GM12891 (cell line): ENCODE data around the gene STARD4.
A peak's percentile ranks its signal among the peaks of the same experiment; 100 is the strongest.

Experiments used
- DNase-seq: peaks from one replicate; pipeline ENCODE4 v3.0.0; 2011; ENCODE audit warnings: low spot score; ENCODE audit not compliant: insufficient read length
- FAIRE-seq: peaks from 2 replicates; lab custom pipeline; 2011; peaks lifted over from hg19 to GRCh38; lab: Jason Lieb, UNC
- PAX5 ChIP-seq: IDR thresholded peaks from 2 replicates; pipeline ENCODE4 v1.6.1; 2011; ENCODE audit warnings: low read length, moderate library complexity, mild to moderate bottlenecking; ENCODE audit not compliant: insufficient read depth, severe bottlenecking
- POLR2A ChIP-seq: IDR thresholded peaks from 2 replicates; pipeline ENCODE4 v1.6.1; 2011; ENCODE audit warnings: low read depth, low read length, control low read depth
- POLR2AphosphoS5 ChIP-seq: IDR thresholded peaks from 2 replicates; pipeline ENCODE4 v1.6.1; 2011; ENCODE audit warnings: low read depth, low read length, control low read depth
- POU2F2 ChIP-seq: IDR thresholded peaks from 2 replicates; pipeline ENCODE4 v1.6.1; 2011; ENCODE audit warnings: low read depth, mild to moderate bottlenecking, control low read depth, low read length, moderate library complexity
- SPI1 ChIP-seq: IDR thresholded peaks from 2 replicates; pipeline ENCODE4 v1.6.1; 2011; ENCODE audit warnings: low read depth, low read length, control low read depth
- TAF1 ChIP-seq: IDR thresholded peaks from 2 replicates; pipeline ENCODE4 v1.6.1; 2011; ENCODE audit warnings: low read depth, low read length, control low read depth

Gene STARD4

GRCh38 chr5:111551569-111552275 lies 39.4 kb upstream of the STARD4 start:
- FAIRE-seq (no peak), DNase-seq (no peak)
- TF ChIP-seq SPI1: no peak
- TF ChIP-seq PAX5: no peak
- TF ChIP-seq POLR2A: no peak
- no peak for TF ChIP-seq POLR2AphosphoS5

- TF ChIP-seq POLR2A: no peak
- TF ChIP-seq POU2F2: no peak
- no peak for TF ChIP-seq POLR2AphosphoS5
- no peak for TF ChIP-seq PAX5
- TF ChIP-seq TAF1: no peak
- TF ChIP-seq SPI1: no peak
- no peak for DNase-seq
- no peak for FAIRE-seq
Measured at GRCh38 chr5:111551161-111551560, 38.8 kb upstream of the STARD4 start.

GRCh38 chr5:111550282-111551020 lies 38.1 kb upstream of the STARD4 start:
- peak; percentile 26 for DNase-seq
- peak; percentile 52 for FAIRE-seq
- TF ChIP-seq TAF1 (no peak), POU2F2 (no peak), SPI1 (no peak), PAX5 (no peak), POLR2A (no peak), POLR2AphosphoS5 (no peak)

- DNase-seq: no peak
- no peak for TF ChIP-seq SPI1
- TF ChIP-seq POLR2AphosphoS5: no peak
- TF ChIP-seq PAX5: no peak
- TF ChIP-seq POU2F2: no peak
- TF ChIP-seq TAF1: no peak
- TF ChIP-seq POLR2A: no peak
- FAIRE-seq: no peak
Measured at GRCh38 chr5:111548992-111549649, 36.8 kb upstream of the STARD4 start.

GRCh38 chr5:111548348-111548950 lies 36.1 kb upstream of the STARD4 start:
- FAIRE-seq (no peak), DNase-seq (no peak)
- TF ChIP-seq POLR2A: no peak
- no peak for TF ChIP-seq POLR2AphosphoS5
- TF ChIP-seq SPI1: no peak
- TF ChIP-seq TAF1: no peak
- no peak for TF ChIP-seq PAX5
- no peak for TF ChIP-seq POU2F2

- FAIRE-seq (no peak), DNase-seq (no peak)
- TF ChIP-seq POU2F2 (no peak), POLR2AphosphoS5 (no peak), TAF1 (no peak), POLR2A (no peak), PAX5 (no peak), SPI1 (no peak)
Measured at GRCh38 chr5:111545031-111545430, 32.7 kb upstream of the STARD4 start.

- DNase-seq: no peak
- no peak for FAIRE-seq
- TF ChIP-seq POLR2A: no peak
- no peak for TF ChIP-seq PAX5
- TF ChIP-seq SPI1: no peak
- TF ChIP-seq POU2F2: no peak
- no peak for TF ChIP-seq POLR2AphosphoS5
Measured at GRCh38 chr5:111537141-111538024, 25.0 kb upstream of the STARD4 start.

- no peak for DNase-seq
- no peak for FAIRE-seq
- TF ChIP-seq POLR2A: no peak
- no peak for TF ChIP-seq TAF1
Measured at GRCh38 chr5:111535879-111536549, 23.7 kb upstream of the STARD4 start.
